Upper lobe of left lung (tissue), 6 donors: ENCODE results near the gene HOOK2. TPM values are rescaled to one million over a fixed set of nuclear protein-coding genes. Genes with fewer than 3 reads are reported as not detected.
"Not testable (repeated sequence)": the region's sequence is repeated elsewhere in the genome, so short reads cannot be mapped to it uniquely, and the experiment has no call there.

Experiments used
- ATAC-seq, 2 donors: fragments of 200-7000 bp; cut with Tn5 transposase; one replicate each; pipeline ENCODE4 v1.9.1; 2022; ENCODE audit warnings: mild to moderate bottlenecking in 2 of 2, moderate library complexity in 2 of 2; ENCODE audit not compliant: low FRiP score in 2 of 2
- DNase-seq, 2 donors: peaks; one replicate each; pipeline ENCODE4 v3.0.0-alpha.2; 2019 to 2020
- H3K27ac ChIP-seq, 4 donors: fragments of 200-600 bp; sonication (generic); one replicate each; pipeline ENCODE4 v1.5.1; 2016 to 2019
- H3K27me3 ChIP-seq, 4 donors: fragments of 200-600 bp; sonication (generic); one replicate each; pipeline ENCODE4 v1.5.1; 2017 to 2019
- H3K36me3 ChIP-seq, 4 donors: fragments of 200-600 bp; sonication (generic); one replicate each; pipeline ENCODE4 v1.5.1; 2016 to 2019
- H3K4me1 ChIP-seq, 4 donors: fragments of 200-600 bp; sonication (generic); one replicate each; pipeline ENCODE4 v1.5.1; 2018 to 2019
- H3K4me3 ChIP-seq, 4 donors: fragments of 200-600 bp; sonication (generic); one replicate each; pipeline ENCODE4 v1.5.1; 2017 to 2019; ENCODE audit warnings: mild to moderate bottlenecking in 2 of 4, moderate library complexity in 1 of 4
- H3K9me3 ChIP-seq, 4 donors: fragments of 200-600 bp; sonication (generic); one replicate each; pipeline ENCODE4 v1.5.1; 2018 to 2019
- EP300 ChIP-seq, 4 donors: sonication (generic); formaldehyde crosslinking; IDR thresholded peaks; one replicate each; pipeline ENCODE4 v1.5.1; 2017; ENCODE audit warnings: antibody characterized with exemption in 4 of 4, control low read depth in 2 of 4
- POLR2A ChIP-seq, 4 donors: fragments of 450-650 bp; IDR thresholded peaks; one replicate each; pipeline ENCODE4 v1.5.1; 2016 to 2017; ENCODE audit warnings: antibody characterized with exemption in 4 of 4, mild to moderate bottlenecking in 2 of 4
- POLR2AphosphoS5 ChIP-seq, 2 donors: sonication (generic); formaldehyde crosslinking; IDR thresholded peaks; one replicate each; pipeline ENCODE4 v1.5.1; 2017; ENCODE audit warnings: antibody characterized with exemption in 2 of 2
- WGBS, 2 donors: methylation state at CpG; one replicate each; pipeline ENCODE4 v1.1.5; 2017 to 2018; 5-methylcytosine and 5-hydroxymethylcytosine counted together
- small RNA-seq, 4 donors: library from RNA; depleted of rRNA; stranded (forward); fragments of <200 nt; gene quantifications; one replicate each; pipeline ENCODE3, GENCODE V24; 2016
- total RNA-seq, 6 donors: library from RNA; depleted of rRNA in 4 of 6; stranded (reverse); fragments of >200 nt in 4 of 6; gene quantifications; one replicate each; pipeline versions ENCODE4 v1.1.0 to v1.2.1, GENCODE V29; 2016 to 2021
- TF ChIP-seq, protein P1 (sequence below), 6 experiments: fragments of 450-650 bp in 4 of 6; fragments of 200-600 bp in 2 of 6; sonication (generic) in 2 of 6; IDR thresholded peaks; one replicate each; pipeline ENCODE4 v1.5.1; 2016 to 2019; ENCODE audit warnings: antibody characterized with exemption in 6 of 6
- donor health status: DM: no; HTN: no; CAD: no; lungs with moderate emphysema.
- donor health status: DM: no; HTN: yes; CAD: no; lungs with severe emphysema.

HOOK2 gene
- total RNA-seq, 6 donors from 2014 or later: 48.9 to 367 (median 79.6) TPM

DNA sequence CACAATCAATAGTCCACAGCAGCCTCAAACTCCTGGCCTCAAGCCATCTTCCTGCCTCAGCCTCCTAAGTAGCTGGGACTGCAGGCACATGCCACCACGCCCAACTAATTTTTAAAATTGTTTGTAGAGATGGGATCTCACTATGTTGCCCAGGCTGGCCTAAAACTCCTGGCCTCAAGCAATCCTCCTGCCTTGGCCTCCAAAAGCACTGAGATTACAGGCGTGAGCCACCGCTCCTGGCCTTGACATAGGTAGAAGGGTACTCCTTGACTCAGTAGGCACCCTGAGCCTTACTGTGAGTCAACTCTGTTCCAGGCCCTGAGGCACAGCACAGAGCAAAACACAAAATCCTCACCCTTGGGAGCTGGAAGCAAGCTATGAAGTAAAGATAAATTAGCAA is 59.4 kb downstream of the HOOK2 start:
- ATAC-seq: no peak
- WGBS, 2 donors: 92 to 100% methylated on average over 3 of the region's 3 CpGs
- DNase-seq: no peak
- Histone ChIP-seq H3K4me3 (no peak overlapping the region), H3K36me3 (peaks cover 18 to 74% (median 60%) of the 10 kb centered on the region in 4 donors), H3K27ac (no peak overlapping the region), H3K4me1 (peaks cover 9 to 10% (median 10%) of the 10 kb centered on the region in 4 donors), H3K9me3 (no peaks in the 10 kb centered on the region), H3K27me3 (no peaks in the 10 kb centered on the region)
- no peak for TF ChIP-seq POLR2AphosphoS5 (IDR thresholded peaks at IDR 0.05)
- TF ChIP-seq POLR2A (IDR thresholded peaks at IDR 0.05): no peak
- no peak for TF ChIP-seq EP300 (IDR thresholded peaks at IDR 0.05)

DNA sequence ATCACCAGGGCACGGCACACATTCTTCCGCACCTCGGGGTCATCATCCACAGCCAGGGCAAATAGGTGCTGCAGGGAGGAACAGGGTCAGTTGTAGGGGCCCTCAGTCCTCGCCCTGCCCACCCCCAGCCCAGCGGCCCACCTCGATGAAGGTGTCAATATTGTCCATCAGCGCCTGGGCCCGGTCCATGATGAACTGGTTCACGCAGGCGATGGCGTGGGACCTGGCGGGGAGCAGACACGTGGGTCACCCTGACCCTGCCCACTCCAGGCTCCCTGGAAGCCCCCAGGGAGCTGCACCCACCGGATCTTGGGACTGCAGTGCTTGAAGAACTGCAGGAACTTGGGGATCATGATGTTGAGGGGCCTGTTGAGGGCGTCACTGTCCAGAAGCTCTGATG is 60.2 kb downstream of the HOOK2 start:
- peaks cover under 1 to 2% (median 1%) of the 10 kb centered on the region in 4 donors for H3K4me1 ChIP-seq
- no peaks in the 10 kb centered on the region for H3K9me3 ChIP-seq
- no peak overlapping the region for H3K27ac ChIP-seq
- WGBS, 2 donors: 94 to 97% methylated on average over 6 to 15 of the region's 15 CpGs
- ATAC-seq: no peak
- no peaks in the 10 kb centered on the region for H3K27me3 ChIP-seq
- H3K4me3 ChIP-seq: no peak overlapping the region
- DNase-seq: no peak
- TF ChIP-seq, protein P1, sequence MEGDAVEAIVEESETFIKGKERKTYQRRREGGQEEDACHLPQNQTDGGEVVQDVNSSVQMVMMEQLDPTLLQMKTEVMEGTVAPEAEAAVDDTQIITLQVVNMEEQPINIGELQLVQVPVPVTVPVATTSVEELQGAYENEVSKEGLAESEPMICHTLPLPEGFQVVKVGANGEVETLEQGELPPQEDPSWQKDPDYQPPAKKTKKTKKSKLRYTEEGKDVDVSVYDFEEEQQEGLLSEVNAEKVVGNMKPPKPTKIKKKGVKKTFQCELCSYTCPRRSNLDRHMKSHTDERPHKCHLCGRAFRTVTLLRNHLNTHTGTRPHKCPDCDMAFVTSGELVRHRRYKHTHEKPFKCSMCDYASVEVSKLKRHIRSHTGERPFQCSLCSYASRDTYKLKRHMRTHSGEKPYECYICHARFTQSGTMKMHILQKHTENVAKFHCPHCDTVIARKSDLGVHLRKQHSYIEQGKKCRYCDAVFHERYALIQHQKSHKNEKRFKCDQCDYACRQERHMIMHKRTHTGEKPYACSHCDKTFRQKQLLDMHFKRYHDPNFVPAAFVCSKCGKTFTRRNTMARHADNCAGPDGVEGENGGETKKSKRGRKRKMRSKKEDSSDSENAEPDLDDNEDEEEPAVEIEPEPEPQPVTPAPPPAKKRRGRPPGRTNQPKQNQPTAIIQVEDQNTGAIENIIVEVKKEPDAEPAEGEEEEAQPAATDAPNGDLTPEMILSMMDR (IDR thresholded peaks at IDR 0.05): no peak
- no peak for TF ChIP-seq EP300 (IDR thresholded peaks at IDR 0.05)
- no peak for TF ChIP-seq POLR2AphosphoS5 (IDR thresholded peaks at IDR 0.05)
- no peak for TF ChIP-seq POLR2A (IDR thresholded peaks at IDR 0.05)
- H3K36me3 ChIP-seq: peaks cover 27 to 82% (median 68%) of the 10 kb centered on the region in 4 donors

DNA sequence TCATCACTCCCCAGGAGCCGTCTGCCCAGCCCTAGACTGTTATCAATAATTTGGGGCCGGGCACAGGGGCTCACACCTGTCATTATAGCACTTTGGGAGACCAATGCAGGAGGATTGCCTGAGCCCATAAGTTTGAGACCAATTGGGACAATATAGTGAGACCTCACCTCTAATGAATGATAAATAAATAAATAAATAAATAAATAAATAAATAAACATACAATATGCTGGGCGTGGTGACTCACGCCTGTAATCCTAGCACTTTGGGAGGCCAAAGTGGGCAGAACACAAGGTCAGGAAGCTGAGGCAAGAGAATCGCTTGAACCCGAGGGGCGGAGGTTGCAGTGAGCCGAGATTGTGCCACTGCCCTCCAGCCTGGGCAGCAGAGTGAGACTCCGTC is 62.0 kb downstream of the HOOK2 start:
- DNase-seq: not testable (repeated sequence)
- 96 to 98% methylated on average over 9 of the region's 9 CpGs for WGBS, 2 donors

More for the DNA sequence above, 62.0 kb downstream of the HOOK2 start:
- H3K9me3 ChIP-seq, ATAC-seq, H3K27ac ChIP-seq, H3K27me3 ChIP-seq, H3K4me3 ChIP-seq, H3K4me1 ChIP-seq: not testable (repeated sequence)
- H3K36me3 ChIP-seq: peaks cover 36 to 93% (median 78%) of the 10 kb centered on the region in 4 donors

Small RNAs within 50 kb of the gene (small RNA-seq; reads per million reads assigned to genes)
- 0 to 0.31 (median 0.10) reads per million in 4 donors for gene MIR5684

Other genes with a start within 250 kb of the HOOK2 start
- 10 to 100 TPM in 4 of 6 donors, 1 to 10 TPM in 2; 5.0 to 28.3 (median 12.2) TPM for gene ZNF564, start 224.1 kb downstream of the HOOK2 start, total RNA-seq
- 10 to 100 TPM in 2 of 6 donors, 1 to 10 TPM in 4; 4.3 to 11.6 (median 9.0) TPM for gene ZNF490, start 164.7 kb downstream of the HOOK2 start, total RNA-seq
- gene ZNF791, start 164.6 kb downstream of the HOOK2 start, total RNA-seq: 10 to 100 TPM; 12.6 to 29.3 (median 21.9) TPM
- gene MAN2B1, start 108.8 kb downstream of the HOOK2 start, total RNA-seq: 100 to 1,000 TPM in 5 of 6 donors, 10 to 100 TPM in 1; 56.8 to 299 (median 121) TPM
- 10 to 100 TPM in 2 of 6 donors, 1 to 10 TPM in 4; 6.1 to 12.9 (median 8.4) TPM for gene WDR83, start 108.7 kb downstream of the HOOK2 start, total RNA-seq
- gene DHPS, start 93.7 kb downstream of the HOOK2 start, total RNA-seq: 100 to 1,000 TPM in 2 of 6 donors, 10 to 100 TPM in 4; 71.6 to 190 (median 94.3) TPM
- gene GNG14, start 87.6 kb downstream of the HOOK2 start, total RNA-seq: not detected
- gene FBXW9, start 78.9 kb downstream of the HOOK2 start, total RNA-seq: 10 to 100 TPM in 2 of 6 donors, 1 to 10 TPM in 4; 6.5 to 13.7 (median 8.7) TPM
- 100 to 1,000 TPM in 1 of 6 donors, 10 to 100 TPM in 5; 43.5 to 124 (median 46.1) TPM for gene TNPO2, start 51.6 kb downstream of the HOOK2 start, total RNA-seq
- gene TRIR, start 40.9 kb downstream of the HOOK2 start, total RNA-seq: 100 to 1,000 TPM; 156 to 324 (median 261) TPM
- gene GET3, start 38.1 kb downstream of the HOOK2 start, total RNA-seq: 10 to 100 TPM; 14.7 to 71.7 (median 49.8) TPM
- under 1 TPM in 1 of 6 donors, not detected in 5; 0.11 TPM for gene BEST2, start 23.8 kb downstream of the HOOK2 start, total RNA-seq
- 100 to 1,000 TPM; 127 to 422 (median 354) TPM for gene JUNB, start 15.9 kb upstream of the HOOK2 start, total RNA-seq
- 100 to 1,000 TPM in 4 of 6 donors, 10 to 100 TPM in 2; 57.6 to 173 (median 123) TPM for gene PRDX2, start 26.2 kb upstream of the HOOK2 start, total RNA-seq
- gene THSD8, start 26.5 kb upstream of the HOOK2 start, total RNA-seq: 1 to 10 TPM in 2 of 6 donors, not detected in 4; 4.6 to 6.0 TPM
- gene RNASEH2A, start 31.0 kb upstream of the HOOK2 start, total RNA-seq: 1 to 10 TPM; 4.2 to 7.6 (median 5.6) TPM
- not detected for gene RTBDN, start 59.0 kb upstream of the HOOK2 start, total RNA-seq
- under 1 TPM in 3 of 6 donors, not detected in 3; 0.17 to 0.89 (median 0.61) TPM for gene MAST1, start 63.0 kb upstream of the HOOK2 start, total RNA-seq
- gene DNASE2, start 105.9 kb upstream of the HOOK2 start, total RNA-seq: 10 to 100 TPM; 34.6 to 87.2 (median 60.1) TPM
- gene KLF1, start 111.6 kb upstream of the HOOK2 start, total RNA-seq: under 1 TPM in 4 of 6 donors, not detected in 2; 0.17 to 0.89 (median 0.42) TPM
- gene GCDH, start 115.6 kb upstream of the HOOK2 start, total RNA-seq: 10 to 100 TPM; 19.3 to 47.1 (median 33.3) TPM
- gene SYCE2, start 143.7 kb upstream of the HOOK2 start, total RNA-seq: not detected
- gene FARSA, start 158.2 kb upstream of the HOOK2 start, total RNA-seq: 100 to 1,000 TPM in 1 of 6 donors, 10 to 100 TPM in 5; 35.3 to 104 (median 53.4) TPM
- 1,000 to 10,000 TPM in 1 of 6 donors, 100 to 1,000 TPM in 5; 171 to 1,351 (median 423) TPM for gene CALR, start 163.1 kb upstream of the HOOK2 start, total RNA-seq
- gene RAD23A, start 170.3 kb upstream of the HOOK2 start, total RNA-seq: 100 to 1,000 TPM in 3 of 6 donors, 10 to 100 TPM in 3; 69.1 to 115 (median 98.8) TPM
- 10 to 100 TPM; 15.3 to 43.8 (median 26.6) TPM for gene GADD45GIP1, start 181.7 kb upstream of the HOOK2 start, total RNA-seq
- not detected for gene DAND5, start 194.0 kb upstream of the HOOK2 start, total RNA-seq
- gene NFIX, start 219.9 kb upstream of the HOOK2 start, total RNA-seq: 100 to 1,000 TPM in 3 of 6 donors, 10 to 100 TPM in 3; 64.0 to 188 (median 107) TPM